ENCODE results near the gene HDDC3.

The HDDC3 gene

DNA sequence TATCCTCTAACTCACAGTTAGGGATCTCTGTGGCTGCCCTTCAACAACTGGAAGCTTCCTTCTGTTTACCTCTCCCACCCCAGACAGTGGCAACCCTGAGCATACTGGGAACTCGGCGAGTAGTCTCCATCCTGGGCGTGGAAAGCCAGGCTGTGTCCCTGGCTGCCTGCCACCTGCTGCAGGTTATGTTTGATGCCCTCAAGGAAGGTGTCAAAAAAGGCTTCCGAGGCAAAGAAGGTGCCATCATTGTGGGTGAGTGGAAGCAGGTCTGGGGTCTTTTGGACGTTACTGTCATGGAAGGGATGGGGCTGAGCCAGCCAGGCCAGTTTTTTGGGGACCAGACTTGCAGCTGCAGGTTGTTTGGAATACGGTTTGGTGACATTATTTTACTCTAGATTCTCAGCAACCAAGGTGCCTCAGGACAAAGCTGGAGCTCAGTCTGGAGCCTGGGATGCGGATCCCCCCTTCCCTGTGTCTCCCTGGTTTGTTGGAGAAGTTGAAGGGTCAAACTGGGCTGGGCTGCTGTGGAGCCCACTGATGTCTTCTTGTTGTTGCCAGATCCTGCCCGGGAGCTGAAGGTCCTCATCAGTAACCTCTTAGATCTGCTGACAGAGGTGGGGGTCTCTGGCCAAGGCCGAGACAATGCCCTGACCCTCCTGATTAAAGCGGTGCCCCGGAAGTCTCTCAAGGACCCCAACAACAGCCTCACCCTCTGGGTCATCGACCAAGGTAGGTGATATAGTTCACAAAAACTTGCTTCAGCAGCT lies 10.2 kb upstream of the HDDC3 start:
- no peak overlapping the region for H3K4me3 ChIP-seq (ENCODE audit: low read length)
- H3K4me1 ChIP-seq (ENCODE audit: control insufficient read depth, insufficient read depth, low read length) = no peaks in the 10 kb centered on the region
- no peak overlapping the region for H3K27ac ChIP-seq (ENCODE audit: low read length)
- no peaks in the 10 kb centered on the region for H3K27me3 ChIP-seq (ENCODE audit: control insufficient read depth, insufficient read depth, low read length)
- no peak for DNase-seq (ENCODE audit: low read depth, low spot score)
- no CpG with 5 or more reads among the region's 12 CpGs for WGBS (ENCODE audit: insufficient coverage, insufficient read length)
- H3K9me3 ChIP-seq (ENCODE audit: control insufficient read depth, insufficient read depth, low read length) = no peaks in the 10 kb centered on the region
- peaks cover 12% of the 10 kb centered on the region for H3K36me3 ChIP-seq (ENCODE audit: control insufficient read depth, insufficient read depth, low read length)

DNA sequence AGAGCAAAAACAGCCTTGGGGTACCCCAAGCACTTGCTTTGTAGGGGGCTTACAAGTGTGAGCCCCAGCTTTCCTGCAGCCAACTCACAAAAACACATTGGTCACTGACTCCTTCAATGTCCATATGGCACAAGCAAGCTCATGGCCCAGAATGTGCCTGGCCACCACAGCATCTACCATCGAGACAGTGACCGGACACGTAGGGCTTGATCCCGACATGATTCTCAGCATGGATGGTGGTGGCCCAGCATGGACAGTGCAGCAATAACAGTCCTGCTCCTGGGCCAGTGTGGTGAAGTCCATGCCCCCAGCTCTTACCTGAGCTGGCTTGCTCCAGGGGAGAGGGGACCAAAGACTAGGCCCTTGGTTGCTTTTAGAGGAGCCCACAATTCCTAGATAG lies 8.7 kb upstream of the HDDC3 start:
- Histone ChIP-seq H3K9me3 (ENCODE audit: control insufficient read depth, insufficient read depth, low read length) (no peaks in the 10 kb centered on the region), H3K4me1 (ENCODE audit: control insufficient read depth, insufficient read depth, low read length) (no peaks in the 10 kb centered on the region; the same call in 1 of the 2 replicates), H3K36me3 (ENCODE audit: control insufficient read depth, insufficient read depth, low read length) (peaks cover 7% of the 10 kb centered on the region; the same call in 1 of the 2 replicates), H3K27me3 (ENCODE audit: control insufficient read depth, insufficient read depth, low read length) (no peaks in the 10 kb centered on the region), H3K4me3 (ENCODE audit: low read length) (no peak overlapping the region), H3K27ac (ENCODE audit: low read length) (no peak overlapping the region)
- WGBS (ENCODE audit: insufficient coverage, insufficient read length) = no CpG with 5 or more reads among the region's 4 CpGs
- DNase-seq (ENCODE audit: low read depth, low spot score) = no peak

DNA sequence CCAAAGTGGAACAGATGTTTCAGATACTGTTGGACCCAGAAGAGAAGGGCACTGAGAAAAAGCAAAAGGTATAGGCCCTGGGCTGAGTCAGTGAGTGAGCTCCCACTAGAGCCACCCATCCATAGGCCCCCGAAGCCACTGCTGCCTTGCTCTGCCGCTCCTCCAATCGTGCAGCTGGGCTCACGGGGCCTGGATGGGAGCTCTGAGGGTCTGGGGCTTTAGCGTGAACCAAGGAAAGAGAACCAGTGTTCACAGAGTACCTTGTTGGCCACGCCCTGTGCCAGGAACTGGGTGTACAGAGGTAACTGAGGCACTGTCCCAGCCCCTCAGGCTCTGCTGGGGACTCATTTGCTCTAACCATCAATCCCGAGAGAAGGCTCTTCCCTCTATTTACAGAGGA lies 7.4 kb upstream of the HDDC3 start:
- Histone ChIP-seq H3K4me1 (ENCODE audit: control insufficient read depth, insufficient read depth, low read length) (peaks cover 1% of the 10 kb centered on the region; the same call in 1 of the 2 replicates), H3K4me3 (ENCODE audit: low read length) (no peak overlapping the region), H3K27me3 (ENCODE audit: control insufficient read depth, insufficient read depth, low read length) (no peaks in the 10 kb centered on the region), H3K36me3 (ENCODE audit: control insufficient read depth, insufficient read depth, low read length) (peaks cover 7% of the 10 kb centered on the region; the same call in 1 of the 2 replicates), H3K9me3 (ENCODE audit: control insufficient read depth, insufficient read depth, low read length) (no peaks in the 10 kb centered on the region), H3K27ac (ENCODE audit: low read length) (no peak overlapping the region)
- no CpG with 5 or more reads among the region's 7 CpGs for whole genome bisulfite sequencing (ENCODE audit: insufficient coverage, insufficient read length)
- no peak for DNase-seq (ENCODE audit: low read depth, low spot score)

DNA sequence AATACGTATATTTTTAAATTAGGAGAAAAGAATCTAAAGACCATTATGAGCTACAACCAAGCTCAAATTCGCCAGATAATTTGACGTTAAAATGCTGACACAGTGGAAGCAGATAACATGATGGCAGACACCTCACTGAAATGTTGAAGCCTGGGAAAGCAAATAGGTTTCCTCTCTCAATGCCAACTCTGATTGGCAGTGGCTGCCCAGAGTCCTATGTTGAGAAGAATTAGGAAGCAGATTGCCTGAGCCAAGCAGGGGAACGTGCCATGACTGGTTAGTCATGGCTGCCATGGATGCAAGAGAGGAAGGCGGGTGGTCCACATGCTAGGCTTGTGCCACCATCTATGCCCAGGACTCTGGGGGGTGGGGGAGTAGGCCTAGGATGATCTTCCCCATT lies 5.9 kb upstream of the HDDC3 start:
- Histone ChIP-seq H3K27ac (ENCODE audit: low read length) (no peak overlapping the region), H3K36me3 (ENCODE audit: control insufficient read depth, insufficient read depth, low read length) (peaks cover 7% of the 10 kb centered on the region; the same call in 1 of the 2 replicates), H3K9me3 (ENCODE audit: control insufficient read depth, insufficient read depth, low read length) (no peaks in the 10 kb centered on the region), H3K4me3 (ENCODE audit: low read length) (no peak overlapping the region), H3K4me1 (ENCODE audit: control insufficient read depth, insufficient read depth, low read length) (peaks cover 1% of the 10 kb centered on the region; the same call in 1 of the 2 replicates), H3K27me3 (ENCODE audit: control insufficient read depth, insufficient read depth, low read length) (no peaks in the 10 kb centered on the region)
- WGBS (ENCODE audit: insufficient coverage, insufficient read length) = no CpG with 5 or more reads among the region's 5 CpGs
- DNase-seq (ENCODE audit: low read depth, low spot score) = no peak

DNA sequence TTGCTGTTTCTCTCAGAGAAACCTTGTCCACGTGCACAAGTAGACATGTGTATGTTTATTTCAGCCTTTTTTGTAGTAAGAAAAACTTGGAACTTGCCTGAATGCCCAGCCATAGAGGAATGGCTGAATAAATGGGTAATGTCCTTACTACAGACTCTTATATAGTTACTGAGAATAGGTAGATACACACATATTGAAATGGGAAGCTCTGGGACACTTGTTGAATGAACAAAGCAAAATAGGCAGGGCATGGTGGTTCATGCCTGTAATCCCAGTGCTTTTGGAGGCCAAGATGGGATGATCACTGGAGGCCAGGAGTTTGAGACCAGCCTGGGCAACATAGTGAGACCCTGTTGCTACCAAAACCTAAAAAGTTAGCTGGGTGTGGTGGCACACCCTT lies 4.5 kb upstream of the HDDC3 start:
- WGBS (ENCODE audit: insufficient coverage, insufficient read length) = no CpG with 5 or more reads among the region's 1 CpG
- H3K4me3 ChIP-seq (ENCODE audit: low read length) = no peak overlapping the region
- no peak overlapping the region for H3K27ac ChIP-seq (ENCODE audit: low read length)
- DNase-seq (ENCODE audit: low read depth, low spot score) = no peak
- H3K36me3 ChIP-seq (ENCODE audit: control insufficient read depth, insufficient read depth, low read length) = peaks cover 7% of the 10 kb centered on the region; the same call in 1 of the 2 replicates
- no peaks in the 10 kb centered on the region for H3K27me3 ChIP-seq (ENCODE audit: control insufficient read depth, insufficient read depth, low read length)
- peaks cover 1% of the 10 kb centered on the region; the same call in 1 of the 2 replicates for H3K4me1 ChIP-seq (ENCODE audit: control insufficient read depth, insufficient read depth, low read length)
- H3K9me3 ChIP-seq (ENCODE audit: control insufficient read depth, insufficient read depth, low read length) = no peaks in the 10 kb centered on the region

DNA sequence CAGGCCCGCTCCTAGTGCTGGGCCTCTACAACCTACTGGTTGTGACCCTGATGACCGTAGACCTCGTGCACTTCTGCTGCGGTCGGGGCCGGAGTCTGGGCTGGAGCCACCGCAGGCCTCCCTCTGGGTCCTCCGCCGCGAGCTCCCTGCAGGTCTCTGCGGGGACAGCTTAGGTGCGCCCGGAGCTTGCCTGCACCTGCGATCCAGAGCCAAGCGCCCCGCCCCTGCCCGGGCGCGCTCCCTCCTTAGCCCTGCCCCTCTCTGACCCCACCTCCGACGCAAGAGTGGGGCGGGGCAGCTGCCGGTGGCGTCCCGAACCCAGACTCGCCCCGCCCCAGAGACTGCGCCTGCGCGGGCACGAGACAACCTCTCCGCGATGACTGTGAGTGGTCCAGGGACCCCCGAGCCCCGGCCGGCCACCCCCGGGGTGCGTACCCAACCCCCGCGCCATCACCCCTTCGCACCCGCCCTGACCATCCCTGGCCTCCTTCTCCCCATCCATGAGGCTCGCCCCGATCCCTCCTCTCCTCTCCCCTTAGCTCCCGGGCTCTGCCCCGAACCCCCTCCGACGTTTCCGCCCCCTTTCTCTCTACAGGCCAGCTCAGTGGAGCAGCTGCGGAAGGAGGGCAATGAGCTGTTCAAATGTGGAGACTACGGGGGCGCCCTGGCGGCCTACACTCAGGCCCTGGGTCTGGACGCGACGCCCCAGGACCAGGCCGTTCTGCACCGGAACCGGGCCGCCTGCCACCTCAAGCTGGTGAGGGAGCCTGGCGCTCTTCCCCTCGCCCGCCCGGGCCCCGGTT lies 2.8 kb upstream of the HDDC3 start, which contains the start of gene UNC45A:
Gene UNC45A (plus strand): TSS at position 337 of the 803 bp plus-strand sequence. CDS start 40 bp downstream, at position 377.
- no peaks in the 10 kb centered on the region for H3K9me3 ChIP-seq (ENCODE audit: control insufficient read depth, insufficient read depth, low read length)
- H3K4me3 ChIP-seq (ENCODE audit: low read length) = peak within 1 kb of the TSS; percentile 56; the same call in 1 of the 2 replicates
- no peak within 1 kb of the TSS for H3K27ac ChIP-seq (ENCODE audit: low read length)
- H3K27me3 ChIP-seq (ENCODE audit: control insufficient read depth, insufficient read depth, low read length) = no peaks in the 10 kb centered on the region
- no CpG with 5 or more reads among the region's 65 CpGs for WGBS (ENCODE audit: insufficient coverage, insufficient read length)
- no peak for DNase-seq (ENCODE audit: low read depth, low spot score)
- peaks cover 1% of the 10 kb centered on the region; the same call in 1 of the 2 replicates for H3K4me1 ChIP-seq (ENCODE audit: control insufficient read depth, insufficient read depth, low read length)
- H3K36me3 ChIP-seq (ENCODE audit: control insufficient read depth, insufficient read depth, low read length) = peaks cover 2% of the 10 kb centered on the region; the same call in 1 of the 2 replicates

DNA sequence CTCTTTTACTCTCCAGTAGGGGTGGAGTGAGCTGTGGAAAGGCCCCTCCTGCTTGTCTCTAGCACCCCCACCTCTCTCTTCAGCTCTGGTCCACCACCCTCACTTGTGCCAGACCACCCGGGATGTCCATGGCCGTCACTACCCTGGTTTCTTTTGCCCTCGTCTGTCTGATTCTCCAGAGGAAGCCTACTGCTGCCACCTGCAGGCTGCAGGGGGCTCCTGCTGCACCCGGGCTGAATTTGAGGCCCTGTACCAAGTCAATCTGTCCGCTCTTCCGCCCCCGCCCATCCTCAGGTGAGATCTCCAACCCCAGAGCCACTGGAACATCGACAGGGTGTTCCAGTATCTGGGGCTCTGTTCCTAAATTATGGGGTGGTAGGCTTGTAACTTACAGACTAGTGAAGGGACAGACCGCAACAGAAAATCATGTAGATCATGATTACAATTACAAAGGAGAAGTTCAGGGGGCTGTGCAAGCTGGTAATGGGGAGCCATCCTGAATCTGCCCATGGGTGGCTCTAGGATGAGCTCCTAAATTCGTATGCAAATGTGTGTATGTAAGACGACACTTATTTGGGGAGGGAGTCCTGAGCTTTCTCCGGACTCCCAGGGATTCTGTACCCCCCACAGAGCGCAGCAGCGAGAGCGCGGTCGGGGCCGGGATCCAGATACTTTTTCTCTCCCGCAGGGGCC lies 2.1 kb upstream of the HDDC3 start:
- no peak overlapping the region for H3K27ac ChIP-seq (ENCODE audit: low read length)
- WGBS (ENCODE audit: insufficient coverage, insufficient read length) = no CpG with 5 or more reads among the region's 19 CpGs
- no peaks in the 10 kb centered on the region for H3K36me3 ChIP-seq (ENCODE audit: control insufficient read depth, insufficient read depth, low read length)
- H3K4me3 ChIP-seq (ENCODE audit: low read length) = peak overlapping the region; percentile 56; the same call in 1 of the 2 replicates
- H3K27me3 ChIP-seq (ENCODE audit: control insufficient read depth, insufficient read depth, low read length) = no peaks in the 10 kb centered on the region
- DNase-seq (ENCODE audit: low read depth, low spot score) = peak; percentile 91
- H3K9me3 ChIP-seq (ENCODE audit: control insufficient read depth, insufficient read depth, low read length) = no peaks in the 10 kb centered on the region
- peaks cover 1% of the 10 kb centered on the region; the same call in 1 of the 2 replicates for H3K4me1 ChIP-seq (ENCODE audit: control insufficient read depth, insufficient read depth, low read length)

DNA sequence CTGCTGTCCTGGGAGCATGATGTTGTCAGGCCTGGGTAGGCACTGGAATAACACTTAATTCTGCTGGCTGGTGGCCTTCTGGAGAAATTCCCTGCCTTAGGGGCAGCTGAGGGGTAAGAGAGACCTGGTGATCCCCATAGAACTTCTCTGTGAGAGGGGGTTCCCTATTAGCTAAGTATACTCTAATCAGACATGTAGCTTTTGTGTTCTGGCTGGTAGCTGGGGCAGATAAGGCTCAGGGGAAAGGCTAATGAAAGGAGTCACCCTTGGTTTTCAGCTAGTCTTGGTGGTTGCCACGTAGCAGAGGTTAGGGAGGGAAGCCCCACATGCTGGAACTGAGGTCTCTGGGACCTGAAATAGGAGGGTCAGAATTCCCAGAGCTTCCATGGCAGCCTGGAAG lies 952 bp upstream of the HDDC3 start:
- no peaks in the 10 kb centered on the region for H3K9me3 ChIP-seq (ENCODE audit: control insufficient read depth, insufficient read depth, low read length)
- H3K4me3 ChIP-seq (ENCODE audit: low read length) = no peak overlapping the region
- no peaks in the 10 kb centered on the region for H3K27me3 ChIP-seq (ENCODE audit: control insufficient read depth, insufficient read depth, low read length)
- H3K36me3 ChIP-seq (ENCODE audit: control insufficient read depth, insufficient read depth, low read length) = no peaks in the 10 kb centered on the region
- no peak for DNase-seq (ENCODE audit: low read depth, low spot score)
- H3K27ac ChIP-seq (ENCODE audit: low read length) = no peak overlapping the region
- no CpG with 5 or more reads among the region's 1 CpG for WGBS (ENCODE audit: insufficient coverage, insufficient read length)
- H3K4me1 ChIP-seq (ENCODE audit: control insufficient read depth, insufficient read depth, low read length) = peaks cover 1% of the 10 kb centered on the region; the same call in 1 of the 2 replicates

DNA sequence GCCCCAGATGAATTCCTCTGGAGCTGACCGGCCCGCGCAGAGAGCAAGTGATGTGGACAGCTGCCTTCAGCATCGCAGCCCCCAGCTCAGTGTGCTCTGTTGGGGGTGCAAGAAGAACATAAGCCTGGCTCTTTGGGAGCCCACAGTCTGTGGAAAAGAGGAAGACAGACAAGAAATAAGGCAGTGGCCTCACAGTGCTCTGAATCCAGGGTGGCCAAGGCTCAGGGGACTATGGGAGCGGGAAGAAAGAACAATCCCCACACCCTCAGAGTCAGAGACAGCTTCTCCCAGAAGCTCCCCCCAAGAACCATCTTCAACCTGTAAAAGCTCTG lies 277 bp upstream of the HDDC3 start:
- no peak for DNase-seq (ENCODE audit: low read depth, low spot score)
- no peaks in the 10 kb centered on the region for H3K36me3 ChIP-seq (ENCODE audit: control insufficient read depth, insufficient read depth, low read length)
- H3K4me3 ChIP-seq (ENCODE audit: low read length) = no peak overlapping the region; the same call in 1 of the 2 replicates
- no CpG with 5 or more reads among the region's 5 CpGs for WGBS (ENCODE audit: insufficient coverage, insufficient read length)
- no peak overlapping the region for H3K27ac ChIP-seq (ENCODE audit: low read length)
- H3K27me3 ChIP-seq (ENCODE audit: control insufficient read depth, insufficient read depth, low read length) = no peaks in the 10 kb centered on the region
- H3K9me3 ChIP-seq (ENCODE audit: control insufficient read depth, insufficient read depth, low read length) = no peaks in the 10 kb centered on the region
- H3K4me1 ChIP-seq (ENCODE audit: control insufficient read depth, insufficient read depth, low read length) = peaks cover 1% of the 10 kb centered on the region; the same call in 1 of the 2 replicates

DNA sequence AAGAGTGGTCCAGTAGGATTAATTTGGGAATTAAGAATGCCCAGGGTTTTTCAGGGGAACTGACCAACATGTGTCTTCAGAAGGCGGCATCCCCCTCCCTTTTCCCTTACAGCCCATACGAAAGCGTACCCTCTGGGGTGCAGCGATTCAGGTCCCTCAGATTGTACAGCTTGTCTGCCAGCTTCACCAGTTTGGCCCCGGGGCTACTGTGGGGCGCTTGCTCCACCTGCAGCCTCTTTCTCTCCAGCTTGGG lies 848 bp downstream of the HDDC3 start:
- Histone ChIP-seq H3K27ac (ENCODE audit: low read length) (no peak overlapping the region), H3K36me3 (ENCODE audit: control insufficient read depth, insufficient read depth, low read length) (no peaks in the 10 kb centered on the region), H3K4me1 (ENCODE audit: control insufficient read depth, insufficient read depth, low read length) (peaks cover 1% of the 10 kb centered on the region; the same call in 1 of the 2 replicates), H3K4me3 (ENCODE audit: low read length) (peak overlapping the region; percentile 84; the same call in 1 of the 2 replicates), H3K9me3 (ENCODE audit: control insufficient read depth, insufficient read depth, low read length) (no peaks in the 10 kb centered on the region), H3K27me3 (ENCODE audit: control insufficient read depth, insufficient read depth, low read length) (no peaks in the 10 kb centered on the region)
- no peak for DNase-seq (ENCODE audit: low read depth, low spot score)
- no CpG with 5 or more reads among the region's 6 CpGs for WGBS (ENCODE audit: insufficient coverage, insufficient read length)

Measured in iPS DF 6.9 (cell line).